ENCODE measurements around the gene NRXN3. TPM values are rescaled to one million over a fixed set of nuclear protein-coding genes. Genes with fewer than 3 reads are reported as not detected.

Gene NRXN3
- total and polyA plus RNA-seq, 2 donors (not counting 1 experiment from before 2014, with no cell fraction given), result not detected

DNA sequence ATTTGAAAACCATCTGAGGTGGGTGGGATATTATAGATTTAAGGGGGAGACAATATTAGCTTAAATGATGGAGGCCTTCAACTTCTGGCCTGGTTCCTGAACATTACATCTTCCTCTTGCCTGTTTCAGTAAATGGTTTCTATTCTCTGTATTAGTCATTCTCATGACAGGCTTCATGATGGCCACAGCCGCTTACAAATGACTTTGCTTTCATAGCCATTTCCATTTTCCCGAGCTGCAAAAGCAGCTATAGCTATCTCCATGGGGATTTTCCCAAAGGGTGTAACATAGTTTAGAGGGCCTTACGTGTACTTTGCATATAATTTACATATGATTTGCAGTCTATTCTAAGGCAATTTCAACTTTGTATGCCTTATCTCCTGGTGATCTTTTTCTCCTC is 121.8 kb downstream of the NRXN3 start:
- Histone ChIP-seq H3K9ac (ENCODE audit: low read length) (no peak overlapping the region), H3K36me3 (replicated peaks in 1 of 2; ENCODE audit: control extremely low read depth in 1 of 2, control insufficient read depth in 1 of 2, extremely low read depth in 1 of 2, insufficient read depth in 2 of 2, low read length in 1 of 2) (no peaks in the 10 kb centered on the region), H3K27me3 (replicated peaks in 1 of 4; ENCODE audit: control extremely low read depth in 1 of 4, control insufficient read depth in 3 of 4, insufficient read depth in 4 of 4, low read length in 3 of 4) (no peaks in the 10 kb centered on the region), H3K79me2 (ENCODE audit: control insufficient read depth, insufficient read depth, low read length) (no peaks in the 10 kb centered on the region), H3K4me3 (ENCODE audit: control extremely low read depth in 1 of 5, extremely low read depth in 1 of 5, insufficient read depth in 1 of 5, low read depth in 2 of 5, low read length in 4 of 5) (no peak overlapping the region), H3K4me1 (ENCODE audit: control insufficient read depth in 2 of 2, insufficient read depth in 2 of 2, low read length in 2 of 2) (no peaks in the 10 kb centered on the region), H2AFZ (ENCODE audit: insufficient read depth, low read depth, low read length, poor library complexity, severe bottlenecking) (no peak overlapping the region), H3K27ac (ENCODE audit: low read length in 2 of 2) (no peak overlapping the region), H3K9me3 (ENCODE audit: control extremely low read depth in 1 of 3, control insufficient read depth in 2 of 3, insufficient read depth in 1 of 3, low read length in 2 of 3) (no peaks in the 10 kb centered on the region), H3K4me2 (replicated peaks; ENCODE audit: low read depth, low read length, poor library complexity, severe bottlenecking) (no peak overlapping the region), H4K20me1 (ENCODE audit: control insufficient read depth, insufficient read depth, low read length, poor library complexity, severe bottlenecking) (no peaks in the 10 kb centered on the region)
- POLR2A ChIA-PET, result no interaction called here
- H3K27me3 Mint-ChIP-seq, result peaks cover 12% of the 10 kb centered on the region
- no peak overlapping the region for H3K27ac Mint-ChIP-seq
- no peak overlapping the region for H3K4me3 Mint-ChIP-seq
- TF ChIP-seq EZH2 (IDR thresholded peaks at IDR 0.05; ENCODE audit: borderline replicate concordance, insufficient read depth, low read depth, low read length, poor library complexity, severe bottlenecking), result no peak
- no peak for TF ChIP-seq CTCF (IDR thresholded peaks at IDR 0.05)
- CTCF ChIA-PET, result no interaction called here
- DNase-seq, result no peak
- no peaks in the 10 kb centered on the region for H3K4me1 Mint-ChIP-seq
- no CpG with 5 or more reads among the region's 3 CpGs for WGBS (ENCODE audit: insufficient coverage)
- intact Hi-C loops (cut with micrococcal nuclease), result no loop called here
- no peaks in the 10 kb centered on the region for H3K9me3 Mint-ChIP-seq (ENCODE audit: insufficient read depth)
- ATAC-seq (ENCODE audit: low read depth), result no peak

DNA sequence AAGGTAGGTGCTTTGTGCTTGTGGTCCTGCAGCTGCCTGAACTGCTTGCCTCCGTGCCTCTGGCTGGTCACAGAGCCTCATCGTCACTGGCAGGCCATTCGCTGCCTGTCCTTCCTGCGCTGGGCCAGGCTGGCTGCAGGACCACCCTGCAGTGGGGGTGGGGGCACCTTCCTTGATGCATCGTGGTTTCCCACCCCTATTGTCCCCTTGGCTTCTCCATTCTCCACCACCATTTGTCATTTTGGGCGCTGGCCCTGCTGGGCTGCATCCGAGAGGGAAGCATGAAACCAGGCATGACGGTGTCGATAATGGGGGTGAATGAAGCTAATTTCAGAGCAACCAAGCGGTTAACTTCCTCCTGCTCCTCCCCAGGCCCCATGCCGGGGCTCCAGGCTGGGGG is 127.7 kb downstream of the NRXN3 start:
- H3K9me3 Mint-ChIP-seq (ENCODE audit: insufficient read depth), result no peaks in the 10 kb centered on the region
- no peak overlapping the region for H3K4me2 ChIP-seq (replicated peaks; ENCODE audit: low read depth, low read length, poor library complexity, severe bottlenecking)

More for the DNA sequence above, 127.7 kb downstream of the NRXN3 start:
- Histone ChIP-seq H3K27ac (ENCODE audit: low read length in 2 of 2) (no peak overlapping the region), H4K20me1 (ENCODE audit: control insufficient read depth, insufficient read depth, low read length, poor library complexity, severe bottlenecking) (no peaks in the 10 kb centered on the region), H3K9me3 (ENCODE audit: control extremely low read depth in 1 of 3, control insufficient read depth in 2 of 3, insufficient read depth in 1 of 3, low read length in 2 of 3) (peaks cover 0 to 5% (median 0%) of the 10 kb centered on the region in 3 donors), H3K4me3 (ENCODE audit: control extremely low read depth in 1 of 5, extremely low read depth in 1 of 5, insufficient read depth in 1 of 5, low read depth in 2 of 5, low read length in 4 of 5) (no peak overlapping the region), H3K4me1 (ENCODE audit: control insufficient read depth in 2 of 2, insufficient read depth in 2 of 2, low read length in 2 of 2) (no peaks in the 10 kb centered on the region), H3K79me2 (ENCODE audit: control insufficient read depth, insufficient read depth, low read length) (no peaks in the 10 kb centered on the region), H2AFZ (ENCODE audit: insufficient read depth, low read depth, low read length, poor library complexity, severe bottlenecking) (no peak overlapping the region), H3K9ac (ENCODE audit: low read length) (no peak overlapping the region), H3K27me3 (replicated peaks in 1 of 4; ENCODE audit: control extremely low read depth in 1 of 4, control insufficient read depth in 3 of 4, insufficient read depth in 4 of 4, low read length in 3 of 4) (peaks cover 0 to 5% (median 0%) of the 10 kb centered on the region in 4 experiments), H3K36me3 (replicated peaks in 1 of 2; ENCODE audit: control extremely low read depth in 1 of 2, control insufficient read depth in 1 of 2, extremely low read depth in 1 of 2, insufficient read depth in 2 of 2, low read length in 1 of 2) (no peaks in the 10 kb centered on the region)
- Mint-ChIP-seq H3K4me1 (no peaks in the 10 kb centered on the region), H3K27ac (no peak overlapping the region), H3K27me3 (peaks cover 20% of the 10 kb centered on the region), H3K4me3 (no peak overlapping the region)
- 66% methylated on average over 8 of the region's 11 CpGs for WGBS (ENCODE audit: insufficient coverage)
- ChIA-PET CTCF (no interaction called here), POLR2A (no interaction called here)
- intact Hi-C loops (cut with micrococcal nuclease), result no loop called here
- TF ChIP-seq CTCF (IDR thresholded peaks at IDR 0.05) (no peak), EZH2 (IDR thresholded peaks at IDR 0.05; ENCODE audit: borderline replicate concordance, insufficient read depth, low read depth, low read length, poor library complexity, severe bottlenecking) (no peak)
- ATAC-seq (ENCODE audit: low read depth) (no peak), DNase-seq (no peak)
